ENCODE measurements around the gene TPRN.

GRCh38 chr9:137219757-137220316 lies 19.3 kb upstream of the TPRN start:
- TF ChIP-seq ZNF274 (IDR thresholded peaks at IDR 0.05; ENCODE audit: low read depth, low read length) = no peak
- TF ChIP-seq YY1 (IDR thresholded peaks at IDR 0.05; ENCODE audit: insufficient read depth, insufficient read length) = no peak
- TF ChIP-seq SUZ12 (IDR thresholded peaks at IDR 0.05; ENCODE audit: extremely low read depth, insufficient read depth, insufficient read length) = no peak
